K562 (cell line): ENCODE measurements around the gene KIN. TPM values are rescaled to one million over a fixed set of nuclear protein-coding genes. Genes with fewer than 3 reads are reported as not detected.

Experiments used
- ARNT ChIP-seq, 2 experiments: fragments of 450-650 bp; IDR thresholded peaks; 2 replicates each; pipeline ENCODE4 v1.6.1; 2016; ENCODE audit warnings: mild to moderate bottlenecking in 1 of 2
- E2F8 ChIP-seq: fragments of 450-650 bp; IDR thresholded peaks from 2 replicates; pipeline ENCODE4 v1.7.1; 2018; ENCODE audit warnings: mild to moderate bottlenecking, low read depth; ENCODE audit not compliant: partially characterized antibody
- HDAC2 ChIP-seq: fragments of 450-650 bp; IDR thresholded peaks from 2 replicates; pipeline ENCODE4 v1.6.1; 2016; ENCODE audit warnings: mild to moderate bottlenecking
- HDAC6 ChIP-seq: IDR thresholded peaks from 2 replicates; pipeline ENCODE4 v1.6.1; 2012; ENCODE audit warnings: low read depth, mild to moderate bottlenecking, control low read depth, inconsistent platforms, low read length, moderate library complexity
- HEY1 ChIP-seq: fragments of 250-450 bp; sonication (Bioruptor Pico); IDR thresholded peaks from 2 replicates; pipeline ENCODE4 v1.5.0; 2020; ENCODE audit warnings: mild to moderate bottlenecking, moderate library complexity, borderline replicate concordance
- MTA1 ChIP-seq: fragments of 450-650 bp; IDR thresholded peaks from 2 replicates; pipeline ENCODE4 v1.6.1; 2017; ENCODE audit warnings: borderline replicate concordance
- MYNN ChIP-seq, 2 experiments: sonication (generic); formaldehyde crosslinking in 1 of 2; IDR thresholded peaks; 2 replicates each; pipeline versions ENCODE4 v1.5.0 to v1.6.1; 2016 to 2020; ENCODE audit warnings: antibody characterized with exemption in 1 of 2, missing genetic modification reagents in 1 of 2
- NFATC3 ChIP-seq: fragments of 450-650 bp; IDR thresholded peaks from 2 replicates; pipeline ENCODE4 v1.6.1; 2017; ENCODE audit warnings: mild to moderate bottlenecking
- STAT6 ChIP-seq: sonication (generic); formaldehyde crosslinking; IDR thresholded peaks from 2 replicates; pipeline ENCODE4 v1.8.1; 2023; ENCODE audit warnings: mild to moderate bottlenecking, missing genetic modification reagents
- ZBTB43 ChIP-seq: sonication (generic); formaldehyde crosslinking; IDR thresholded peaks from 2 replicates; pipeline ENCODE4 v1.8.0; 2023; ENCODE audit warnings: mild to moderate bottlenecking, missing genetic modification reagents
- ZNF175 ChIP-seq: fragments of 200-800 bp; sonication (Bioruptor generic); IDR thresholded peaks from 2 replicates; pipeline ENCODE4 v1.6.1; 2016; ENCODE audit warnings: low read depth, mild to moderate bottlenecking, missing genetic modification characterization, missing compliant biosample characterization
- ZNF586 ChIP-seq: fragments of 450-650 bp; formaldehyde crosslinking; conservative IDR thresholded peaks from 2 replicates; pipeline ENCODE4 v1.4.0; 2020; ENCODE audit warnings: mild to moderate bottlenecking, moderate library complexity
- ZNF75A ChIP-seq: fragments of 450-650 bp; formaldehyde crosslinking; IDR thresholded peaks from 2 replicates; pipeline ENCODE4 v1.4.0; 2020; ENCODE audit warnings: mild to moderate bottlenecking
- polyA plus RNA-seq, 8 experiments: library from polyadenylated mRNA; depleted of rRNA in 4 of 8; stranded (reverse) in 5 of 8; unstranded in 3 of 8; fragments of >200 nt; fragmentation: Nextera tagmentation in 2 of 8; fragmentation: Illumina TruSeq in 1 of 8; extraction: Ambion mirVana in 2 of 8; extraction: Trizol in 1 of 8; gene quantifications; 2 replicates each; pipeline versions ENCODE4 v1.2.1 to v1.2.3, GENCODE V29; 2011 to 2014; ENCODE audit warnings: inconsistent platforms in 1 of 8, missing spikeins in 1 of 8
- total RNA-seq, 7 experiments: library from RNA; depleted of rRNA in 6 of 7; stranded (reverse); fragments of >200 nt in 6 of 7; fragmentation: Illumina TruSeq in 2 of 7; extraction: Trizol in 2 of 7; gene quantifications; 2 replicates each; pipeline versions ENCODE4 v1.2.1 to v1.2.3, GENCODE V29; 2011 to 2021; ENCODE audit warnings: low replicate concordance in 1 of 7

KIN gene
- total and polyA plus RNA-seq, 9 of the 15 experiments (the other 6 are each of a cell fraction or from before 2014, with no cell fraction given), result 11.7 to 35.6 (median 16.0) TPM

GRCh38 chr10:7818295-7819120 lies 30.7 kb upstream of the KIN start, which contains the start of gene TAF3 (continued):
- TF ChIP-seq ZNF175 (no peak), E2F8 (peak; percentile 69), HDAC6 (no peak), HEY1 (no peak), MTA1 (peak; percentile 70; the same call in 1 of the 2 replicates), HDAC2 (peak; percentile 72; the same call in 1 of the 2 replicates), ZNF586 (CRISPR knock-in tag) (no peak), ZBTB43 (no peak), NFATC3 (no peak), MYNN (IDR thresholded peaks at IDR 0.05) (peak; percentile 12; the same call in 1 of the 2 replicates), MYNN (CRISPR knock-in tag; IDR thresholded peaks at IDR 0.05) (no peak), ARNT (IDR thresholded peaks at IDR 0.05) (no peak), STAT6 (CRISPR knock-in tag) (no peak), ZNF75A (CRISPR knock-in tag) (no peak)
